ENCODE measurements around the gene CACNA1D.

- TF ChIP-seq CTCF (IDR thresholded peaks at IDR 0.05), result no peak
- no peak for TF ChIP-seq POLR2A (IDR thresholded peaks at IDR 0.05)
- no peak for TF ChIP-seq POLR2AphosphoS5 (IDR thresholded peaks at IDR 0.05)
- no peak for TF ChIP-seq EP300 (IDR thresholded peaks at IDR 0.05; ENCODE audit: low read depth)
Observed at GRCh38 chr3:53593611-53594010, 99.2 kb downstream of the CACNA1D start.
